ENCODE results near the gene RREB1.

Gene RREB1

DNA sequence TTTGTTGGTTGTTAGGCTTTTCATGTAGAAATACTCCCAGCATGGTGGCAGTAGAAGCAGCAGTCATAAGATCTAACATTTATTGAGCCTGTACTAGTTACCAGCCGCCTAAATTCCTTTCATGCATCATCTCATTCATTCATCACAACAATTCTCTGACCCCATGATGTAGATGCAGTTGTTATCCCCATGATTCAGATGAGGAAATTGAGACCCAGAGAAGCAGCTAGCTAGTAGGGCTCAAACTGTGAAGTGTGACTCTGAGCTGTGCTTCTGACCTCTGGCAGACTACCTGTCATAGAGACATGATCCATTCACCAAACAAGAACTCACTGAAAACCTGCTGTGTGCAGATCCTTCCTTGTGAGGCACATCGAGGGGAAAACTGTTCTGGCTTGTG lies 16.9 kb downstream of the RREB1 start:
- DNase-seq, result no peak

DNA sequence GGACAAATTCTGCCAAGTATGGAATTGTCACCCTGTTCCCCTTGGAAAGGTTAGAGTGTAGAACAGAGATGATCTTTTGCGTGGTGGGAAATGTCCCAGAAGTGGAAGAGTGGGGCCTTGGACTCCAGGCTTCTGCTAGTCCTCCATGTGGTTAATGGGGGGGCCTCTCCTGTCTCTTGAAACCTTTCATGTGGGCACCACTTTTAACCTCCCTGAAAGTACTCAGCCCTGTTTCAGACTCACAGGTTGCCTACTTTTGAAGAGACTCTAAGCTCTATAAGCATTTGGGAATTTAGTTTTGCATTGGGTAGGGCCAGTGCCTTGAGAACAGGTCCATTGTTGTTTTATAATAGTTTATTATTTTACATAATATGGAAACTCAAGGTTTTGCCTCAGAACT lies 17.5 kb downstream of the RREB1 start:
- no peak for DNase-seq

DNA sequence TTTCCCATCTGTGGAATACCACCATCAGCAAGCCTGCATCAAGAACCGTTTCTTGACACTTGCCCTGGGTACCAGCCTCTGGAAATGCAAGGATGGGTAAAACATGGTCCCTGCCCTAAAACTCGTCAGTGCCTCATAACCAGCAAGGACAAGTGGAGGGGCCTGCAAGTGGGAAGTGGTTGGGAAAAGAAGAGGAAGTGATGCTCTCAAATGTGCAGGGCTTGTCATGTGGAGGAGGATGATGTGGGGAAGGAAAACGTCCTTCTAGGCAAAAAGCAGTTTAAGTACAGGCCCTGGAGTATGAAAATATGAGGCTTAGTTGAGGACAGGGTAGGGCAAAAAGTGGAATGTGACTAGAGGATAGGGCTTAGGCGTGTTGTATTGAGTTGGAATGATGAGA lies 19.0 kb downstream of the RREB1 start:
- DNase-seq, result no peak

DNA sequence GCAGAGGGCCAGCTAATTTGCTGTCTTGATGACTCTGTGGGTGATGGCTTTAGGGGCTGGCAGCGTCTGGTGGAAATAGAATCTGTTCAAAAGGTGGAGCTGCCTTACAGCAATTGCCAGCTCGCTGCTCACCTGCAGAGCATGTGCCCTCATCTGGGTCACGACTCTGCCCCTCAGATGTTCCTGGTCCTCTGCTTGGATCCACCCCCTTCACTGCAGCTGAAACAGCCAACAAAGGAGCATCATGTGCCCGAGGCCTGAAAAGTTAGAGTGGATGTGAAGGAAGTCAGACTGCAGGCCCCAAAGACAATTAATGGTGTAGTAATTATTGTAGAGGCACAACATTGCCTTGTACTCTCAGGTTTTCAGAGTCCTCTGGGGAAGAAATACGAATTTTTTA lies 19.9 kb downstream of the RREB1 start:
- no peak for DNase-seq

DNA sequence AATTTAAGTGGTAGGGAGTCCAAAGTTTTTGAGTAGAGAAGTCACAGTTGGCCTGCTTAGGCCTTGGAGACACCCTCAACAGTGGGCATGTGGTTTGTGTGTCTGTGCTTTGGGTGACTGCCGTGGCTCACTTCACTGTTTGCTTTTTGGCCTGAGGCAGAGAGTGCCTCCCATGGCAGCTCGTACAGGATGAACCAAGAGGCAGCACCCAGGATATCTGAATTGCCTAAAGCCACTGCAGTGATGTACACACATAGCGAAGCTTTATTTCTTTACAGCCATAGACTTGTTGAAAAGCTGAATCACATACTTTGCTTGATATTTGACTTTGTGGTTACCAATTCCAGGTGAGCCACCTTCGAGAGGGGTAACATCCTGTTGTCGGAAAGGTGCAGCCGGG lies 21.6 kb downstream of the RREB1 start:
- DNase-seq, result no peak

DNA sequence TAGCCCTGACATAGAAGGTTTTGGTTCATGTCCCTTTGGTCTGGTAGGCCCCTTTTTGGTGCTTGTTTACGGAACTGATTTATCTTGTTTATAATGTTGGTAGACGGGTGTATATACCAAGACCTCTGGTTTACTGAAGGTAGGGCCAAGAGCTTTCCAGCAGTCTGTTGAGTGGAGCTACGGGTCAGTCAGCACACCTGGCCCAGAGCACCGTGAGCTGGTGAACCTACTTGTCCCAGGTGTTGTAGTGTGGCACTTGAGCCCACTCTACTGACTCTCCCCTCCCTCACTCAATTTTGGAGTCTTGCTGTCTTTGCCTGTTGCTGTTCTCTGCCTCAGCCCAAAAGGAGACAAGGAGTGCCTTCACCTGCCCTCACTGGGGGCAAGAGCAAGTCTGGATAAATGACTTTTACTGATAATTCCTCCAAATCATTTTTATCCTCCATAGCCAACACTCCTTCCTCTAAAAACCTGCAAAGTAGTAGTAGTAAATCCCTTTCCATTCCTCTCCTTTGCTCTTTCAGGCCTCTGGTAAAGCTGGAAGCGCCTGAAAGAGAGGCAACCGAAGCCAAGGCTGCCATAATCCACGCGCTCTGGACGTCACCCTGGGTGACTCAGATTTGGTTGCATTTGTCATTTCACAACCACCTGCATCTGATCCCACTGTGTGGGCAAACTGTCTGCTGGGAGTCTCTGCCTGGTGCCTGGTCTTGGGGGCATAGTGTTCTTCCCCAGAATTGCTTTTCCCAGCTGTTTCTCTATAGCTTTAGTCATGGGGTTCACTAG lies 22.2 kb downstream of the RREB1 start:
- DNase-seq, result peak; percentile 6

DNA sequence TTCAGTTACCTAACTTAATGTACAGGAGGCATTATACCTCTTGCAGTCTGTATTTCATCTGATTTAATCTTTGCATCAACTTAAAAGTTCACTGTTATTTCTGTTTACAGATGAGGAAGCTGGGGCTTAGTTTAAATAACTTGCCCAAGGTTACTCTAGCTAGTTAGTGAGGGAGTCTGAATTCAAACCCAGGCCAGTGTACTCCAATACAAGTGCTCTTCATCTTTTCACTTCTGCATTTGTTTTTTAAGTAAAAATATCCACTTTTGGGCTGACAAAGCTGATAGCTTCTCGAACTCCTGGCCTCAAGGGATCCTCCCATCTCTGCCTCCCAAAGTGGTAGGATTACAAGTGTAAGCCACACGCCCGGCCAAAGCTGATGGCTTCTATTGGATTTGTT lies 23.6 kb downstream of the RREB1 start:
- DNase-seq, result no peak

DNA sequence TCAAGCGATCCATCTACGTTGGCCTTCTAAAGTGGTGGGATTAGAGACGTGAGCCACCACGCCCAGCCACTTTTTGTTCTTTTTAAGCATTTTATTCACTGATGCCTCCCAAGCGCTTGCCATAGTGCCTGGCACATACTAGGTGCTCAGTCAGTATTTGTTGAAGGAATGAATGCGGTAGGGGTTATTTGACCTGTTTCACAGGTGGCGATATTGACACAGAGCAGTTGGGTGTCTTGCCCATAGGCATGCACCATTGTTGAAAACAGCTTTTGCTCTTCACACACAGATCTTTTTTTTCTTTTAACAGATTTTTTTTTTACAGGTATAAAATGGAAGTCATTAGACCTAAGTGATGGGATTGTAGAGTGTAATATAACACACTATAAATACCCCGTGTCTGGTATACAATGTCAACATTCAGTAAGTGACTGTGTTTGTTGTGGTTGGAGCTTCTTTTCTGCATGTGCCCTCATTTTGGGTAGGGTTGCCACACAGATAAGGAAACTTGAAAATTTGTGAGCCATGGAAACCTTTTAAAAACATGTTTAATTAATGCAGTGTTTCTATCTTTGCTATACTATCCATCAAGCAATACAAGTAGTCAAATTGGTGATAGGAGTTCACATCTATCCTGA lies 24.8 kb downstream of the RREB1 start:
- no peak for DNase-seq

DNA sequence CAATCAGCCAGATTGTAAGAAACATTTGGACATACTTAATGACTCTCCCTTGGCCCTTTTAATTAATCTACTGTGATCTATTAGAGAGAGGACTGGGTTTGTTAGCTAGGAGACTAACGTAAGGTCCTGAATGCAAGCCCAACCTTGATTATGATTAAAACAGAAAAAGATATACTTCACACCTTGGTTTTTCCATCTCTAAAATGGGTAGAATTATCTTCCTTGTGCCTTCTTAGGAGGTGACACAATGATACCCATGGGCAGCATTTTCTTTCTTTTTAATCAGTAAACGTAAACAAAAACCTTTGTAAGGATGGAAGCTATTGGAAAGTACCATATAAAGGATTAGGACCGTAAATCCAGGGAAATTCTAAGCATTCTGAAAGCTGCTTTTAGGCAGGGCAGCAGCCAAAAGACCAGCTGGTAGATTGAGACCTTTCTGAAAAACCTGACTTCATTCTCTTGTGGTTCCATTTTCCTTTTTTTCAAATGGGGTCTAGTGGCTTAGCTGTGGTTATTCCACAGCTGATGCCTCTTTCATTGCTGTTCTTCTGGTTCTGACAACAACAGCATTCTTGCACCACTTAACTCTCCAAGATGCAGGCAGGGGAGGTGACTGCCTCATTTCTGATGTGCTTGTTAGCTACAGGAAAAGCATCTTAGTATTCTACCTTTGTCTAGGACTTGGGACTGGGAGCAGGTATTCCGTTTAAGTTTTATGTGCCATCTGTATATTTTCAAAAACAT lies 27.4 kb downstream of the RREB1 start:
- DNase-seq, result no peak

DNA sequence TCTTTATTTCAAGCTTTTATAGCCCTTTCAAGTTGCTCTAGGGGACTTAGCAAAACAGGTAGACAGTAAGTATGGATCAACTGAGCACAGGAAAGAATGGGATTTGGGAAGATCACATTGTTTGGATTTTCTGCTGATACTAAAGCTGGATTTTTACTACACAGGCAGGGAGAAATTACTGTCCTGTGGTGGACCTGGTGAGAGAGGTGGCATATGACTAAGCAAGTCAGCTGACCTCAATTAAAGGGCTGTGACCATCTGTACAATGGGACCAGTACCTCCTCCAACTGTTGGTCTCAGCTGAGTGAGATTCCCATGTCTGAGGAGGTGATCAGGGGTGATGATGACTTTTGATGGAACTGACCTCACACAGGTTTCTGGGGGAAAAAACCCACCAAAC lies 28.0 kb downstream of the RREB1 start:
- no peak for DNase-seq

DNA sequence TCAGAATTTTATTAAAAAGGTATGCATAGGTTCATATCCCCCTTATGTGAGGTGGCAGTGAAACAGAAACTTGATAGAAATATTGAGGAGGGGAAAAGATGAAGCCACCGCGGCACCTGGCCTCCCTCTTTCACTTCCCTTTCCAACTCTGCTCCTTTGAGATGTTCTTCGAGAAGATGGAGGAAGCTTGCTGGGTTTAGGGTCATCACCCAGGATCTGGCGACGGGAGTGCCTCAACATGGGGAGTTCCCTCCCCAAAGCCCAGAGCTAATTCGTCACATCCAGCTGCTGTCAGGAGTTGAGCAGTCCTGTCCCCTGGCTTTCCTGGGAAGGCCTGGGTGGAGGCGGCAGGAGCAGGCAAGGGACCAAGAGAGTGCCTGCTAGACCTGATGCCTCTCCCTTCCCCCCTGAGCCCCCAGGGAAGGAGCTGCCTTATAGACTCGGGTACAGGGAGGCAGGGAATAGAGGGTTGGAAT lies 29.1 kb downstream of the RREB1 start:
- DNase-seq, result no peak

DNA sequence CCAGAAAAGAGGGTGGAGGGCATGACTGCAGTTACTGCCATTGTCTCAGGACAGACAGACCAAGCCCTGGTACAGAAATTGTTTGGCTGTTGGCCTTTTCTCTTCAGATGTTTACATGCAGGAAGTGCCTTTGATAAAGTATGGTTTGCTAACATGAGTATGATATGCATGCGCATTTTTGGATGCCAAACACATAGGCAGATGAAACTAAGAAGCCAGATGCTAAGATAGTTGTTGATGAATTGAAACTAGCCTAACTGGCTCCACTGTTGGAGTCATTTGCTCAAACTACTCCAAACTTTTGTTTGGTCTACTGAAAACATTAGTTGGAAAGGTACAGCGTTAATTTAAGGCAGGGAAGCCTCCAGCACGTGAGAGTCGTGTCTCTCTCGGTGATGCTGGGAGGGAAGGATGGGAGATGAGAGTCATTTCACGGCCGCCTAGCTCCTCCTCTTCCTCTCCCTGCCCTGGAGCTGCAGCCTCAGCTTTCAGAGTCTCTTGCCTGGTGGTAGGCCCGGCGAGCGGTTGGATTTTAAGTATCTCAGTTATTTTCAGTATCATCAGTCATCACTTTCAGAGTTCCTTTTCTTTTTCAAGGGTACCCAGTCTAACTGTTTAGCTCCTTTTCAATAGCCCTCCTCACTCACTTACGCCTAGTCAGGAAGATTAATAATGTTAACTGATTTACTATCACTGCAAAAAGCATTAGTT lies 29.7 kb downstream of the RREB1 start:
- DNase-seq, result peak; percentile 17

DNA sequence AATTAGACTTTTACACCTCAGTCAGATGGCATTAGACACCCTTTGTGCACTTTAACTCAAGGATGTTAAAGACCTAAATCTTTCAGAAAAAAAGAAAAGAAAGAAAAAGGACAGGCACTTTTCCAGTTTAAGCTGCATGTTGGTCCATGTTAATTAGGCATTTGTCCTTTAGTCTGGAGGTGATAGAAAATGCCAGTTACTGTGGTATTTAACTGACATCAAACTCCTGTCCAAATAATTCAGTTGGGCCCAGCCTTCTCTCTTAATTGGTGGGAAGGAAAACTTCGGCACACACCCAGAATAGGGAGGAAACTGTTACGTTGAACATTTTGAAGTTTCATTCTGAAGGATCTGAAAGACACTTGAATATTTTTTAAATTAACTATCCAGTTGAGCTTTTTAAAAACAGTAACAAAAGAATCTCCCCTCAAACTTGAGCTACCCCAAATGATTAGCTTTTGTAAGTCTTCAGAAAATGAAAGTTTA lies 30.3 kb downstream of the RREB1 start:
- no peak for DNase-seq

DNA sequence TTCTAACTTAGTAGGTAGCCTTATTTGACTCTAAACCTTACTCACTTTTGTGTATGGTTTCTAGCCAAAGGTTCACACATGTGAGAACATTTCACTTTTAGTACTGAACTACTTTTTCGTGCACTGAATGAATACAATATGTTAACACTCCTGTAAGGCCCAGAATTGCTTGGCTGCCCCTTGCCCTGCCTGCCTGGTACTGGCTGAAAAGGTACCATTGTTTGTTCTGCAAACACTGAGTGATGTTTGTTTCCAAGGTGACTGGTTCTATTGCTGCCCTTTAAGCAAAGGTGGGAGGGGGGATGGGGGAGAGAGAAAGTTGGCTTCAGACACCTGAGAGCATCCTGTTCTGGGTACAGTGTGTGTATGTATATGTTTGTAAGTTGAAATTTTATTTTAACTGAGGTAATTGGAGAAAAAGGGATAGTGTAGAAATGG lies 31.2 kb downstream of the RREB1 start:
- peak; percentile 10 for DNase-seq

DNA sequence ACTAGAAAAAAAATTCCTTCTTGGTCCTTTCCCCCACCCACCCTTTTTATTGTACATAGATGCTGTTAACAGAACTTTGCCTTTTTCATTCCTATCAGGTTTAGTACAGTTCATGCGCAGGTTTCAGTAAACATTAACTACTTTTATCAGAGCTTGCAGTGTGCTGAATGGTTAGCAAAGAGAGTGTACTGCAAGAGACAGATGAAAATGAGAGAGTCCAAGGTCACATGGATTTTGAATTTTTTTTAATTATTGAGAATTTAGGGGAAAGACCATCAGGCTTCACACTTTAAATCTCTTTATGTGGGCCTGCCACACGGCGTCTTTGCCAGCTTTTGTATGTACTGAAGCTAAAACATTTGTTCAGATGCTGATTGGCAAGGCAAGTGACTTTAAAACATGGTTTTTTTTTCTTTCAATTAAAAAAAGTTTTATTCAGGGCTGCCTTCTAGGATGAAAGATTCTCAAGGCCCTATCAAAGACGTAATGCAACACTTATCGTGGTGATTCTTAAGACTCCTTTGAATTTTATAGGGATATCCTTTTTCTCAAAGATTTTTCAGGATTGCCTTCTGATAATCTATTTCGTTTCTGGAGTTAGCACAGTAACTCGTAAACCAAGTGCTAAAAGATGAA lies 32.2 kb downstream of the RREB1 start:
- DNase-seq, result no peak

DNA sequence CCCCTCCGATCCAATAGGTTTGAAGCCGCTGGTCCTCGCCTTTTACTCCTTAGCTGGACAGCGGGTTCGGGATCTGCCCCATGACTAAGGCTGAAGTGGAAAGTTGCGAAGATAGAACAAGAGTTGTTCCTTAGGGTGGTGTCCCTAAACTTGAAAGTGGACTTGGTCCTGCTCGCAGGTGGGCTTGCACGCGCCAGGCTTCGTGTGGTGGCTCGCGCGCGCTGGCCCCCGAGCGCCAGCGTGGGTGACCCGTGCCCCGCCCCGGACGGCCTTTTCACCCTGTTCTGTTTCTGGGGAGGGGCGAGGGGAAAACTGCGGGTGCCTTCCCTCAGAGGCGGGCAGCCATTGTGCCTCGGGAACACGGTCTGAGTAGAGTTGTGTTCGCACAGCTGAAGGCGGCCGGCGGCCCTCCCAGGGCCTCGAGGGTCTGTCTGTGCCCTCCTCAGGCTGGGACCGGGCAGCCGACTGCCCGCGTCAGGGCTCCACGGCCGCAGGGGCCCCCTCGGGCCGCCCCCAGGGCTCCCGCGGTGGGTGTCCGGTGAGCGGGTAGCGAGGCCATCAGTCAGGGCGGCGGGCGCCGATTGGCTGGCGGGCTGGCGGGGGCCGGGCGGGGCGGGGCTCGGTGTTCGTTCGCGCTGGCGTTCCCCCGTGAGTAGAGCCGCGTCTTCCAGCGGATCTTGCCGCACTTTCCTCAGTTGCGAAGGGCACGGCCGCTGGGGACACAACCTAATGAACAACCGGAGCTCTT lies 33.0 kb downstream of the RREB1 start:
- DNase-seq, result peak; percentile 84

DNA sequence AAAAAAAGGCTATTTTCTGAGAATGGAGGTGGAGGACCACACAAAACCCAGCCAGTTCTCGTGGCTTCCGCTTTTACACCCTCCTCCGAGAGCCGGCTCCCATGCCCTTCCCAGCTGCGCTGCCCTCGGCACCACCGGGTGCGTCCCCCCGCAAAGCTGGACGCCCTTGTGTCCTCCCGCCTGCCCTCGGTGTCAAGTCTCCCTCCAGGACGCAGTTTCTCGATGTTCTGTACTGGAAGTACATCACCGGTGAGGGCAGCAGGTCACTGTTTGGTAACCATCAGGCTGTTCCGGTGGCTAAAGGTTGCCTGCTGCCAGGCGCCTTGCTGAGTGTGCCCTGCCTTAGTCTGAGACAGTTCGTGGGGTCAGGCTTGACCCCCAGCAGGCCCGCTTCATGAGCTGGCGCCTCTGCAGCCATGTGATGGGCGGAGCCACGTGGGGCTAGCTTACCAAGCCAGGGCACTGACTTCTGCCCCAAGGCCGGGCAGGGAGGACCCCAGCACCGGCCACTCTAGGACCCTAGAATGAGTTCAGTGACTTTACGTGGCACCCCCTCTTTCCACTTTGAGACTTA lies 34.6 kb downstream of the RREB1 start:
- no peak for DNase-seq

DNA sequence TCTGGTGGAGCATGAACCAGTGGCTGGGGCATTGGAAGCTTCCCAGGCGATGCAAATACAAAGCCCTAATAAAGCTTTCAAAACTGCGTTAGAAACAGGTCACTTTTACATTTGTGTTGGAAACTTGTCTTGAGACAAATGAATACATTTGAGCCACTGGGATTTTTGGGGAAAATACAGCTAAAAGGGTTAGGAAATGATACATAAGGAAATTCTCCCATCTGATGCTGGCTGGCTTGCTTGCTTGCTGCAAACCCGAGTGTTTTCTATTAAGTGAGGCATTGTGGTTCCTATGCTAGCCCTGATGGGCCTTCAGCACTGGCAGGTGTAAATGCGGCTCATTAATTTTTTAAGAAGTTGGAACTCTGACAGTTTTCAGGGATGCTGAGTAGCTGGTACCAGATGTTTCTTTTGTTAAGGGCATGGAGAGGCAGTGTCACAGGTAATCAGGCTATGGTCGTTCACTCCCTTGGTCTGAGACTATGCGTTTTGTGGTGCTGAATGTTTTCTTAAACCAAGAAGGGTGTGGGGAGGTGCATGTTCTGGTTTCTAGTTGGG lies 35.2 kb downstream of the RREB1 start:
- no peak for DNase-seq

DNA sequence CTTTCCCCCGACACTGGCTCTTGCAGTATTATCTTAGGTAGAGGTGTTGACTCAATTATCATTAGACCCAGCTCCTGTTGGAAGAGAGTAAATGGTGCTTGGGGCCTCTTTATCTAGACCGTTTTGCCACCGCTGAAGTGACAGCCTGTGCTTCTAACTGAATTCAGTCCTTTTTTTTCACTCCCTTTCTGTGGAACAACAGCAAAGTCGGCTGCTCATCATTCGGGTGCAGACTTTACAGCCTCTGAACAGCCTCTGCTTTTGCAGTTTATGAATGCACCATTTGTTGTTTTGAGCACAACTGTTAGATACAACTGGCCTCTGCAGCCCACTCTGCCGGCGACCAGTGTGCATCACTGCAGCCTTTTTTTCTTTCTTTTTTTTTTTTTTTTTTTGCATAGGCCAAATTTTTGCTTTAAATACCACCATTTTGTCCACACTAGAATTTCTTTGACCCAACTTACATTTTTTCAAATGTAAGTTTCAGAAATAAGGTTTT lies 35.8 kb downstream of the RREB1 start:
- DNase-seq, result peak; percentile 78

DNA sequence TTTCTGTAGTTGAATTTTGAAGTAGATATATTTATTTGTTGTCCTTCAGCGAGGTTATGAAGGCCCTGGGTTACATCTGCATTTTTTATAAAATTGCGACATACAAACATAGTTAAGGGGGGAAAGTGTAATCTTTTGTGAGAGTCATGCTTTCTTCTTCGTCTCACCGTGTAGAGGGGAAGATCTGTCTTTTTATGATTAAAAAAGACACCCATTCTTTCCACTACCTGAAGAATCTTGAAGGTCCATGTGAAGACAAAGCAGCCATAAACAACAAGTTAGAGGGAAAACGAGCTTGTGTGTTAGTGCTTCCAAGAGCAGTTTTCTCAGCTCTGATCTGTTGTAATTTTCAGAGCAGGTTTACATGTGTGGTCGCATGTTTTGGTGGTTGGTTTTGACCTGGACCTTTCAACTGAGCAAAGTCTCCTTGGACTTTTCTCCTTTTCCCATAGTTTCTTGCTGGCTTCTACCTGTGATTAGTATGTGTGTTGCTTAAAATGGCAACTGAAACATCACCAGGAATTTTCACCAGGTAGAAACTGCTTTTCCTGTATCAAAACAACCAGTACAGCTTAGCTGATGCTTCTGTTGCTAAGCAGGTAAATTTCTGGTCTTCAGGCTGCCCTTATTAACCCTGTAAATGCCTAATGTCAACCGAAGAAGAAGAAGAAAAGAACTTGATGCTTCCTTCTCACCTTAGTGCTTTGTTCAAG lies 37.3 kb downstream of the RREB1 start:
- no peak for DNase-seq
